ENCODE results near the gene GAL3ST1. TPM values are rescaled to one million over a fixed set of nuclear protein-coding genes. Genes with fewer than 3 reads are reported as not detected.

GAL3ST1 gene
- total and polyA plus RNA-seq, 4 donors: 1.0 to 19.4 (median 1.5) TPM

GRCh38 chr22:30547188-30547587 lies 27.3 kb downstream of the GAL3ST1 start:
- Histone ChIP-seq H3K9me3 (ENCODE audit: control insufficient read depth in 4 of 4, low read length in 3 of 4) (no peaks in the 10 kb centered on the region), H3K9ac (ENCODE audit: low read depth in 1 of 2, low read length in 2 of 2) (no peak overlapping the region), H3K27ac (ENCODE audit: low read depth in 1 of 2, low read length in 2 of 2) (no peak overlapping the region), H3K36me3 (ENCODE audit: control insufficient read depth in 4 of 4, insufficient read depth in 3 of 4, low read depth in 1 of 4, low read length in 3 of 4) (no peaks in the 10 kb centered on the region), H3K4me1 (ENCODE audit: control insufficient read depth in 4 of 4, insufficient read depth in 4 of 4, low read length in 3 of 4) (peaks cover 0 to 5% (median 2%) of the 10 kb centered on the region in 4 donors), H3K27me3 (ENCODE audit: control insufficient read depth in 4 of 4, insufficient read depth in 4 of 4, low read length in 3 of 4) (no peaks in the 10 kb centered on the region), H3K4me3 (ENCODE audit: low read depth in 1 of 3, low read length in 3 of 3) (no peak overlapping the region)
- WGBS: 88% methylated on average over 4 of the region's 4 CpGs
- DNase-seq (ENCODE audit: low spot score): no peak
- TF ChIP-seq FOXA2 (IDR thresholded peaks at IDR 0.05) (no peak), YY1 (IDR thresholded peaks at IDR 0.05) (no peak), HNF4A (conservative IDR thresholded peaks at IDR 0.05) (no peak)
- TF ChIP-seq, protein P1, sequence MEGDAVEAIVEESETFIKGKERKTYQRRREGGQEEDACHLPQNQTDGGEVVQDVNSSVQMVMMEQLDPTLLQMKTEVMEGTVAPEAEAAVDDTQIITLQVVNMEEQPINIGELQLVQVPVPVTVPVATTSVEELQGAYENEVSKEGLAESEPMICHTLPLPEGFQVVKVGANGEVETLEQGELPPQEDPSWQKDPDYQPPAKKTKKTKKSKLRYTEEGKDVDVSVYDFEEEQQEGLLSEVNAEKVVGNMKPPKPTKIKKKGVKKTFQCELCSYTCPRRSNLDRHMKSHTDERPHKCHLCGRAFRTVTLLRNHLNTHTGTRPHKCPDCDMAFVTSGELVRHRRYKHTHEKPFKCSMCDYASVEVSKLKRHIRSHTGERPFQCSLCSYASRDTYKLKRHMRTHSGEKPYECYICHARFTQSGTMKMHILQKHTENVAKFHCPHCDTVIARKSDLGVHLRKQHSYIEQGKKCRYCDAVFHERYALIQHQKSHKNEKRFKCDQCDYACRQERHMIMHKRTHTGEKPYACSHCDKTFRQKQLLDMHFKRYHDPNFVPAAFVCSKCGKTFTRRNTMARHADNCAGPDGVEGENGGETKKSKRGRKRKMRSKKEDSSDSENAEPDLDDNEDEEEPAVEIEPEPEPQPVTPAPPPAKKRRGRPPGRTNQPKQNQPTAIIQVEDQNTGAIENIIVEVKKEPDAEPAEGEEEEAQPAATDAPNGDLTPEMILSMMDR (IDR thresholded peaks at IDR 0.05; ENCODE audit: low read depth, low read length, missing input control): no peak

GRCh38 chr22:30546616-30547015 lies 27.8 kb downstream of the GAL3ST1 start, which contains the start of gene SEC14L6:
TSS of gene SEC14L6 (minus strand) at chr22:30546741. CDS start at chr22:30546682, 59 bp downstream.
- Histone ChIP-seq H3K27ac (ENCODE audit: low read depth in 1 of 2, low read length in 2 of 2) (no peak within 1 kb of the TSS), H3K4me1 (ENCODE audit: control insufficient read depth in 4 of 4, insufficient read depth in 4 of 4, low read length in 3 of 4) (peaks cover 0 to 8% (median 2%) of the 10 kb centered on the region in 4 donors), H3K27me3 (ENCODE audit: control insufficient read depth in 4 of 4, insufficient read depth in 4 of 4, low read length in 3 of 4) (no peaks in the 10 kb centered on the region), H3K4me3 (ENCODE audit: low read depth in 1 of 3, low read length in 3 of 3) (no peak within 1 kb of the TSS), H3K36me3 (ENCODE audit: control insufficient read depth in 4 of 4, insufficient read depth in 3 of 4, low read depth in 1 of 4, low read length in 3 of 4) (no peaks in the 10 kb centered on the region), H3K9ac (ENCODE audit: low read depth in 1 of 2, low read length in 2 of 2) (no peak within 1 kb of the TSS), H3K9me3 (ENCODE audit: control insufficient read depth in 4 of 4, low read length in 3 of 4) (no peaks in the 10 kb centered on the region)
- 98% methylated on average over 7 of the region's 7 CpGs for WGBS
- TF ChIP-seq, protein P2, sequence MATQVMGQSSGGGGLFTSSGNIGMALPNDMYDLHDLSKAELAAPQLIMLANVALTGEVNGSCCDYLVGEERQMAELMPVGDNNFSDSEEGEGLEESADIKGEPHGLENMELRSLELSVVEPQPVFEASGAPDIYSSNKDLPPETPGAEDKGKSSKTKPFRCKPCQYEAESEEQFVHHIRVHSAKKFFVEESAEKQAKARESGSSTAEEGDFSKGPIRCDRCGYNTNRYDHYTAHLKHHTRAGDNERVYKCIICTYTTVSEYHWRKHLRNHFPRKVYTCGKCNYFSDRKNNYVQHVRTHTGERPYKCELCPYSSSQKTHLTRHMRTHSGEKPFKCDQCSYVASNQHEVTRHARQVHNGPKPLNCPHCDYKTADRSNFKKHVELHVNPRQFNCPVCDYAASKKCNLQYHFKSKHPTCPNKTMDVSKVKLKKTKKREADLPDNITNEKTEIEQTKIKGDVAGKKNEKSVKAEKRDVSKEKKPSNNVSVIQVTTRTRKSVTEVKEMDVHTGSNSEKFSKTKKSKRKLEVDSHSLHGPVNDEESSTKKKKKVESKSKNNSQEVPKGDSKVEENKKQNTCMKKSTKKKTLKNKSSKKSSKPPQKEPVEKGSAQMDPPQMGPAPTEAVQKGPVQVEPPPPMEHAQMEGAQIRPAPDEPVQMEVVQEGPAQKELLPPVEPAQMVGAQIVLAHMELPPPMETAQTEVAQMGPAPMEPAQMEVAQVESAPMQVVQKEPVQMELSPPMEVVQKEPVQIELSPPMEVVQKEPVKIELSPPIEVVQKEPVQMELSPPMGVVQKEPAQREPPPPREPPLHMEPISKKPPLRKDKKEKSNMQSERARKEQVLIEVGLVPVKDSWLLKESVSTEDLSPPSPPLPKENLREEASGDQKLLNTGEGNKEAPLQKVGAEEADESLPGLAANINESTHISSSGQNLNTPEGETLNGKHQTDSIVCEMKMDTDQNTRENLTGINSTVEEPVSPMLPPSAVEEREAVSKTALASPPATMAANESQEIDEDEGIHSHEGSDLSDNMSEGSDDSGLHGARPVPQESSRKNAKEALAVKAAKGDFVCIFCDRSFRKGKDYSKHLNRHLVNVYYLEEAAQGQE (IDR thresholded peaks at IDR 0.05): no peak
- TF ChIP-seq, protein P1 (IDR thresholded peaks at IDR 0.05; ENCODE audit: low read depth, low read length, missing input control): no peak
- TF ChIP-seq, protein P3, sequence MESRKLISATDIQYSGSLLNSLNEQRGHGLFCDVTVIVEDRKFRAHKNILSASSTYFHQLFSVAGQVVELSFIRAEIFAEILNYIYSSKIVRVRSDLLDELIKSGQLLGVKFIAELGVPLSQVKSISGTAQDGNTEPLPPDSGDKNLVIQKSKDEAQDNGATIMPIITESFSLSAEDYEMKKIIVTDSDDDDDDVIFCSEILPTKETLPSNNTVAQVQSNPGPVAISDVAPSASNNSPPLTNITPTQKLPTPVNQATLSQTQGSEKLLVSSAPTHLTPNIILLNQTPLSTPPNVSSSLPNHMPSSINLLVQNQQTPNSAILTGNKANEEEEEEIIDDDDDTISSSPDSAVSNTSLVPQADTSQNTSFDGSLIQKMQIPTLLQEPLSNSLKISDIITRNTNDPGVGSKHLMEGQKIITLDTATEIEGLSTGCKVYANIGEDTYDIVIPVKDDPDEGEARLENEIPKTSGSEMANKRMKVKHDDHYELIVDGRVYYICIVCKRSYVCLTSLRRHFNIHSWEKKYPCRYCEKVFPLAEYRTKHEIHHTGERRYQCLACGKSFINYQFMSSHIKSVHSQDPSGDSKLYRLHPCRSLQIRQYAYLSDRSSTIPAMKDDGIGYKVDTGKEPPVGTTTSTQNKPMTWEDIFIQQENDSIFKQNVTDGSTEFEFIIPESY (IDR thresholded peaks at IDR 0.05): no peak
- TF ChIP-seq HNF4A (conservative IDR thresholded peaks at IDR 0.05) (no peak), RAD21 (IDR thresholded peaks at IDR 0.05) (no peak), FOXA2 (IDR thresholded peaks at IDR 0.05) (no peak), TAF1 (conservative IDR thresholded peaks at IDR 0.05) (no peak), HNF4G (IDR thresholded peaks at IDR 0.05) (no peak), EGR1 (IDR thresholded peaks at IDR 0.05; ENCODE audit: low read depth in 2 of 2) (no peak), FOXA1 (IDR thresholded peaks at IDR 0.05) (no peak), GABPA (IDR thresholded peaks at IDR 0.05 in 1 of 2, conservative IDR thresholded peaks at IDR 0.05 in 1 of 2) (no peak), SP1 (IDR thresholded peaks at IDR 0.05) (no peak), JUND (IDR thresholded peaks at IDR 0.05) (no peak), RXRA (IDR thresholded peaks at IDR 0.05) (no peak), NR2F2 (IDR thresholded peaks at IDR 0.05) (no peak), YY1 (IDR thresholded peaks at IDR 0.05) (no peak)
- TF ChIP-seq, protein P4, sequence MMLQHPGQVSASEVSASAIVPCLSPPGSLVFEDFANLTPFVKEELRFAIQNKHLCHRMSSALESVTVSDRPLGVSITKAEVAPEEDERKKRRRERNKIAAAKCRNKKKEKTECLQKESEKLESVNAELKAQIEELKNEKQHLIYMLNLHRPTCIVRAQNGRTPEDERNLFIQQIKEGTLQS (IDR thresholded peaks at IDR 0.05): no peak
- TF ChIP-seq, protein P5, sequence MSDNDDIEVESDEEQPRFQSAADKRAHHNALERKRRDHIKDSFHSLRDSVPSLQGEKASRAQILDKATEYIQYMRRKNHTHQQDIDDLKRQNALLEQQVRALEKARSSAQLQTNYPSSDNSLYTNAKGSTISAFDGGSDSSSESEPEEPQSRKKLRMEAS (IDR thresholded peaks at IDR 0.05): no peak
- no peak for DNase-seq (ENCODE audit: low spot score)

All from liver (tissue), 9 donors.